Measurements from ENCODE around the gene DNAJA2.

GRCh38 chr16:46915483-46916025, 57.9 kb downstream of the DNAJA2 start:
- TF ChIP-seq POLR2A (IDR thresholded peaks at IDR 0.05): no peak
- TF ChIP-seq, protein P1, sequence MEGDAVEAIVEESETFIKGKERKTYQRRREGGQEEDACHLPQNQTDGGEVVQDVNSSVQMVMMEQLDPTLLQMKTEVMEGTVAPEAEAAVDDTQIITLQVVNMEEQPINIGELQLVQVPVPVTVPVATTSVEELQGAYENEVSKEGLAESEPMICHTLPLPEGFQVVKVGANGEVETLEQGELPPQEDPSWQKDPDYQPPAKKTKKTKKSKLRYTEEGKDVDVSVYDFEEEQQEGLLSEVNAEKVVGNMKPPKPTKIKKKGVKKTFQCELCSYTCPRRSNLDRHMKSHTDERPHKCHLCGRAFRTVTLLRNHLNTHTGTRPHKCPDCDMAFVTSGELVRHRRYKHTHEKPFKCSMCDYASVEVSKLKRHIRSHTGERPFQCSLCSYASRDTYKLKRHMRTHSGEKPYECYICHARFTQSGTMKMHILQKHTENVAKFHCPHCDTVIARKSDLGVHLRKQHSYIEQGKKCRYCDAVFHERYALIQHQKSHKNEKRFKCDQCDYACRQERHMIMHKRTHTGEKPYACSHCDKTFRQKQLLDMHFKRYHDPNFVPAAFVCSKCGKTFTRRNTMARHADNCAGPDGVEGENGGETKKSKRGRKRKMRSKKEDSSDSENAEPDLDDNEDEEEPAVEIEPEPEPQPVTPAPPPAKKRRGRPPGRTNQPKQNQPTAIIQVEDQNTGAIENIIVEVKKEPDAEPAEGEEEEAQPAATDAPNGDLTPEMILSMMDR (IDR thresholded peaks at IDR 0.05): no peak
